Osteoblast (primary cell): ENCODE measurements around the gene CSNK2A2. TPM values are rescaled to one million over a fixed set of nuclear protein-coding genes. Genes with fewer than 3 reads are reported as not detected.

Source experiments
- DNase-seq: peaks from one replicate; pipeline ENCODE4 v3.0.0; 2011; ENCODE audit warnings: low spot score, mixed read lengths; ENCODE audit not compliant: insufficient read length; ENCODE audit errors: missing footprints
- H2AFZ ChIP-seq: 2 replicates; pipeline ENCODE4 v1.6.0; 2011; ENCODE audit warnings: mild to moderate bottlenecking, low read length
- H3K27ac ChIP-seq: 2 replicates; pipeline ENCODE4 v1.5.1; 2011; ENCODE audit warnings: mild to moderate bottlenecking, low read depth, low read length, moderate library complexity
- H3K27me3 ChIP-seq: 2 replicates; pipeline ENCODE4 v1.6.0; 2012; ENCODE audit warnings: mild to moderate bottlenecking, control low read depth, inconsistent platforms, low read length, moderate library complexity; ENCODE audit not compliant: insufficient read depth
- H3K36me3 ChIP-seq: 2 replicates; pipeline ENCODE4 v1.5.1; 2011; ENCODE audit warnings: mild to moderate bottlenecking, low read length, control low read depth, moderate library complexity; ENCODE audit not compliant: insufficient read depth
- H3K4me1 ChIP-seq: 2 replicates; pipeline ENCODE4 v1.5.1; 2011; ENCODE audit warnings: mild to moderate bottlenecking, low read length, control low read depth, moderate library complexity; ENCODE audit not compliant: insufficient read depth
- H3K4me2 ChIP-seq: 2 replicates; pipeline ENCODE4 v1.6.0; 2011; ENCODE audit warnings: mild to moderate bottlenecking, low read length; ENCODE audit not compliant: insufficient read depth
- H3K4me3 ChIP-seq: fragments of 200-600 bp; sonication (generic); 3 replicates; pipeline ENCODE4 v1.5.1; 2012; ENCODE audit warnings: mild to moderate bottlenecking, low read length, inconsistent platforms; ENCODE audit not compliant: insufficient read depth
- H3K79me2 ChIP-seq: 2 replicates; pipeline ENCODE4 v1.6.0; 2012; ENCODE audit warnings: mild to moderate bottlenecking, low read length, control low read depth, inconsistent platforms; ENCODE audit not compliant: insufficient read depth
- H3K9me3 ChIP-seq: 2 replicates; pipeline ENCODE4 v1.5.1; 2011; ENCODE audit warnings: low read depth, low read length, control low read depth
- H4K20me1 ChIP-seq: 2 replicates; pipeline ENCODE4 v1.6.0; 2012; ENCODE audit warnings: mild to moderate bottlenecking, low read length, control low read depth; ENCODE audit not compliant: insufficient read depth
- total RNA-seq: library from RNA; depleted of rRNA; stranded (reverse); fragments of >200 nt; gene quantifications from 2 replicates; pipeline ENCODE4 v1.2.3, GENCODE V29; 2012
- TF ChIP-seq, protein P1 (sequence below): IDR thresholded peaks from 2 replicates; pipeline ENCODE4 v1.5.1; 2011; ENCODE audit warnings: mild to moderate bottlenecking, low read depth, low read length, moderate library complexity; ENCODE audit errors: extremely low read depth

CSNK2A2 gene
- total RNA-seq, 1 donor = 40.5 TPM

DNA sequence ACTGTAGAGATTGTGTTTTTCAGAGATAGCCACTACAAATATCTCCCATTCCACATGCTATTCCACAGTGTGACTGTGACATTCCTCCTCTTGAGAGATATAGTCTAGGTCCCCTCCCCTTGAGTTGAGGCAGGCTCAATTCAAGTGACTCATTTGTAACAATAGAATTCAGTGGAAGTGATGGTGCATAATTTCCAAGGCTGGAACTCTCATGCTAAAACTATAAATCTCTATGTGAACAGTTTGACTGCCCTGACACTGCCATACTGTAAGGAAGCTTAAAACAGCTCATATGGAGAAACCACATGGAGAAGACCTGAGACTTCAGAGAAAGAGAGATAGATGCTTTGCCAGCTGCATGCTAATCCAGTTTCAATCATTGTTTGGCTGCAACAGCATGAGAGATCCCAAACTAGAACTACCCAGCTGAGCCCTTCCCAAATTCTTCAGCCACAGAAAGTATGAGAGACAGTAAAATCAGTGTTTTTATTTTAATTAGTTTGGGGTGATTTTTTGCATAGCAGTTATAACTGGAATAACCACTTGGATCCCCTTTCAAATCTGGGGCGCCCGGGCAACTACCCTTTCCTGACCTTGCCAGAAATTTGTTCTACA lies 19.5 kb upstream of the CSNK2A2 start:
- Histone ChIP-seq H3K4me3 (no peak overlapping the region), H3K79me2 (no peaks in the 10 kb centered on the region), H3K27me3 (peaks cover 25% of the 10 kb centered on the region), H3K4me2 (no peak overlapping the region), H3K9me3 (no peaks in the 10 kb centered on the region), H3K36me3 (no peaks in the 10 kb centered on the region), H2AFZ (no peak overlapping the region), H4K20me1 (no peaks in the 10 kb centered on the region), H3K27ac (no peak overlapping the region), H3K4me1 (no peaks in the 10 kb centered on the region)
- TF ChIP-seq, protein P1, sequence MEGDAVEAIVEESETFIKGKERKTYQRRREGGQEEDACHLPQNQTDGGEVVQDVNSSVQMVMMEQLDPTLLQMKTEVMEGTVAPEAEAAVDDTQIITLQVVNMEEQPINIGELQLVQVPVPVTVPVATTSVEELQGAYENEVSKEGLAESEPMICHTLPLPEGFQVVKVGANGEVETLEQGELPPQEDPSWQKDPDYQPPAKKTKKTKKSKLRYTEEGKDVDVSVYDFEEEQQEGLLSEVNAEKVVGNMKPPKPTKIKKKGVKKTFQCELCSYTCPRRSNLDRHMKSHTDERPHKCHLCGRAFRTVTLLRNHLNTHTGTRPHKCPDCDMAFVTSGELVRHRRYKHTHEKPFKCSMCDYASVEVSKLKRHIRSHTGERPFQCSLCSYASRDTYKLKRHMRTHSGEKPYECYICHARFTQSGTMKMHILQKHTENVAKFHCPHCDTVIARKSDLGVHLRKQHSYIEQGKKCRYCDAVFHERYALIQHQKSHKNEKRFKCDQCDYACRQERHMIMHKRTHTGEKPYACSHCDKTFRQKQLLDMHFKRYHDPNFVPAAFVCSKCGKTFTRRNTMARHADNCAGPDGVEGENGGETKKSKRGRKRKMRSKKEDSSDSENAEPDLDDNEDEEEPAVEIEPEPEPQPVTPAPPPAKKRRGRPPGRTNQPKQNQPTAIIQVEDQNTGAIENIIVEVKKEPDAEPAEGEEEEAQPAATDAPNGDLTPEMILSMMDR = no peak
- no peak for DNase-seq

DNA sequence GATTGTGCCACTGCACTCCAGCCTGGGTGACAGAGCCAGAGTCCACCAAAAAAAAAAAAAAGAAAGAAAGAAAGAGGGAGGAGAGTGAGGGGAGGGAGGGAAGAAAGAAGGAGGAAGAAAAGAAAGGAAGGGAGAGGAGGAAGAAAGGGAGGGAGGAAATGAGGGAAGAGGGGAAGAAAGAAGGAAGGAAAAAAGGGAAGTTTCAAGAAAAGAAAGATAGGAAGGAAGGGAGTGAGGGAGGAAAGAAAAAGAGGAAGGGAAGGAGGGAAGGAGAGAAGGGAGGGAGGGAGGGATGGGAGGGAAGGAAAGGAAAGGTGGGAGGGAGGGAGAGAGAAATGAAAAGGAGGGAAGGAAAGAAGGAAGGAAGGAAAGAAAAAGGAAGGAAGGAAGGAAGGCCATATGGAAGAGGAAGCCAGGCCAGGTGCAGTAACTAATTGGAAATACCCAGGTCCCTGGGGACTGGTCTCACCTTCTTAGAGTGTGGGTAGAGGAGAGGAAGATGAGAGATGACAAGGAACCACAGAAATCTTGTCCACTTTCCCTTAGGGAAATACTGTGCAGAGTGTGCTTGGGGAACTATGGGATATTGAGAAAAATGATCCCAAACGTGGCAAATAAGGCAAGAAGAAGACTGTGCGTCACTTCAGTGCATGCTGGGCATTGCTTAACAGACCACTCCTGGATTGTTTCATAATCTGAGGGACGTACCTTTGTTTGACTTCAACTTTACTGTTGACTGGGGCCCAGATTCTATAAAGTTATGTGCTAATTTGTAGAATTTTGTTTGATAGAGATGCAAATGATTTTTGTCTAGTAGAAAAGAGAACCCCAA lies 15.1 kb upstream of the CSNK2A2 start:
- no peak overlapping the region for H3K27ac ChIP-seq

DNA sequence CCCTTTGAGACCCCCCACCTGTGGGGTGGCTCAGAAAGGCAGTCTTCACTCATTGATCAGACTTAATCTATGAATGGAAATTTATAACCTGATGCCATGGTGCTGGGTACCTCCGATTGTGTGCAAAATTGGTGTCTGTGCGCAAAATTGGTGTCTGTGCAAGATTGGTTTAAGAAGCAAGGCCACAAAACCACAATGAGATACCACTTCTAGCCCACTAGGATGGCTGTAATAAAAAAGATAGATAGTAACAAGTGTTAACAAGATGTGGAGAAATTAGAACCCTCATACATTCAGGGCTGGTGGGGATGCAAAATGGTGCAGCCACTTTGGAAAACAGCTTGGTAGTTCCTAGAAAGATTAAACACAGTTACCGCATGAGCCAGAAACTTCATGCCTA lies 13.9 kb upstream of the CSNK2A2 start:
- peaks cover 14% of the 10 kb centered on the region for H3K27me3 ChIP-seq
- no peak overlapping the region for H2AFZ ChIP-seq
- TF ChIP-seq, protein P1 = no peak
- H3K36me3 ChIP-seq = no peaks in the 10 kb centered on the region
- no peak overlapping the region for H3K27ac ChIP-seq
- no peak overlapping the region for H3K4me2 ChIP-seq
- no peak for DNase-seq
- no peaks in the 10 kb centered on the region for H3K79me2 ChIP-seq
- no peaks in the 10 kb centered on the region for H4K20me1 ChIP-seq
- H3K4me1 ChIP-seq = no peaks in the 10 kb centered on the region
- H3K4me3 ChIP-seq = no peak overlapping the region
- H3K9me3 ChIP-seq = no peaks in the 10 kb centered on the region

More for the DNA sequence above, 15.1 kb upstream of the CSNK2A2 start:
- H3K4me2 ChIP-seq = no peak overlapping the region
- no peak for DNase-seq
- H2AFZ ChIP-seq = no peak overlapping the region
- H4K20me1 ChIP-seq = no peaks in the 10 kb centered on the region
- H3K4me1 ChIP-seq = no peaks in the 10 kb centered on the region
- H3K27me3 ChIP-seq = peaks cover 14% of the 10 kb centered on the region
- H3K79me2 ChIP-seq = no peaks in the 10 kb centered on the region
- no peaks in the 10 kb centered on the region for H3K36me3 ChIP-seq
- H3K4me3 ChIP-seq = no peak overlapping the region
- H3K9me3 ChIP-seq = no peaks in the 10 kb centered on the region
- TF ChIP-seq, protein P1 = no peak

DNA sequence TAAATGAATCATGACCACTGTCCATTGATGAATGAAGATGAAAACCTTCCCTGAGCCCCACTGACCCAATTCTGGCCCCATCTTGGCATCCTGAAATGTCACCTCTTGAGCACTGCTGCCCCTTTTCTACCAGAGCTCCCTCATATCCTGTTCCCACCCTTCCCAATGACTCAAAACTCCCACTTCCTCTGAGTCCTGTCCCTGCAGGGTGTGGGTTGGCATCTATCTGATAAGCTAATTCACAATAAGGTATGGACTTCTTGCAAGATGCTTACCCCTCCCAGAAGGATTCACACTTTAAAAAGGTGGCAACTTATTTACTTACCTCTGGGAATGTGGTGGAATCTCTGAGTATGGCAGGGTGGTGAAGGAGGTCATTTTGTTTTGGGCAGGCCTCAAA lies 13.3 kb upstream of the CSNK2A2 start:
- TF ChIP-seq, protein P1 = no peak
- Histone ChIP-seq H3K4me3 (no peak overlapping the region), H3K27ac (no peak overlapping the region), H3K27me3 (peaks cover 14% of the 10 kb centered on the region), H3K79me2 (no peaks in the 10 kb centered on the region), H3K4me1 (no peaks in the 10 kb centered on the region), H4K20me1 (no peaks in the 10 kb centered on the region), H3K9me3 (no peaks in the 10 kb centered on the region), H3K4me2 (no peak overlapping the region), H3K36me3 (no peaks in the 10 kb centered on the region), H2AFZ (no peak overlapping the region)
- no peak for DNase-seq
